GM12878 (cell line): ENCODE data around the gene PPP1R7. TPM values are rescaled to one million over a fixed set of nuclear protein-coding genes. Genes with fewer than 3 reads are reported as not detected.

Source experiments
- ATF7 ChIP-seq: fragments of 450-650 bp; IDR thresholded peaks from 2 replicates; pipeline ENCODE4 v1.6.1; 2016; ENCODE audit warnings: low read depth, mild to moderate bottlenecking
- BCL11A ChIP-seq: IDR thresholded peaks from 2 replicates; pipeline ENCODE4 v1.6.1; 2011; ENCODE audit warnings: low read depth, low read length
- DPF2 ChIP-seq: fragments of 450-650 bp; IDR thresholded peaks from 2 replicates; pipeline ENCODE4 v1.6.1; 2017; ENCODE audit warnings: mild to moderate bottlenecking
- FOXM1 ChIP-seq: IDR thresholded peaks from 2 replicates; pipeline ENCODE4 v1.6.1; 2012; ENCODE audit warnings: low read depth, mild to moderate bottlenecking, inconsistent platforms, low read length, moderate library complexity
- JUND ChIP-seq: IDR thresholded peaks from 2 replicates; pipeline ENCODE4 v1.6.1; 2012; ENCODE audit warnings: low read depth, mild to moderate bottlenecking, low read length, improper control_type of control experiment, moderate library complexity
- KDM1A ChIP-seq: fragments of 200-600 bp; sonication (generic); IDR thresholded peaks from 2 replicates; pipeline ENCODE4 v1.6.1; 2016; ENCODE audit warnings: borderline replicate concordance
- MYC ChIP-seq: IDR thresholded peaks from 2 replicates; pipeline ENCODE4 v1.6.1; 2011; ENCODE audit warnings: mild to moderate bottlenecking, low read length, moderate library complexity, inconsistent platforms; ENCODE audit not compliant: insufficient read depth, insufficient replicate concordance, insufficient read length, severe bottlenecking
- NRF1 ChIP-seq: conservative IDR thresholded peaks from 2 replicates; pipeline ENCODE4 v1.6.1; 2011; ENCODE audit warnings: mild to moderate bottlenecking, low read depth, low read length, improper control_type of control experiment
- POLR2AphosphoS5 ChIP-seq: IDR thresholded peaks from 2 replicates; pipeline ENCODE4 v1.6.1; 2011; ENCODE audit warnings: mild to moderate bottlenecking, low read length, inconsistent platforms
- RCOR1 ChIP-seq: conservative IDR thresholded peaks from 2 replicates; pipeline ENCODE4 v1.6.1; 2012; ENCODE audit warnings: low read depth, low read length, improper control_type of control experiment
- TBL1XR1 ChIP-seq: IDR thresholded peaks from 2 replicates; pipeline ENCODE4 v1.6.1; 2012; ENCODE audit warnings: low read depth, low read length, improper control_type of control experiment
- TCF7 ChIP-seq: IDR thresholded peaks from 2 replicates; pipeline ENCODE4 v1.6.1; 2014; ENCODE audit warnings: antibody characterized with exemption, borderline replicate concordance
- YBX1 ChIP-seq: fragments of 450-650 bp; IDR thresholded peaks from 2 replicates; pipeline ENCODE4 v1.6.1; 2016; ENCODE audit warnings: antibody characterized with exemption
- ZNF207 ChIP-seq: fragments of 450-650 bp; IDR thresholded peaks from 2 replicates; pipeline ENCODE4 v1.6.1; 2014; ENCODE audit warnings: antibody characterized with exemption, mild to moderate bottlenecking, borderline replicate concordance
- polyA plus RNA-seq, 11 experiments: library from polyadenylated mRNA; depleted of rRNA in 4 of 11; unstranded in 6 of 11; stranded (reverse) in 5 of 11; fragments of >200 nt; fragmentation: Nextera tagmentation in 4 of 11; fragmentation: Illumina TruSeq in 1 of 11; extraction: Ambion mirVana in 4 of 11; extraction: Trizol in 1 of 11; gene quantifications; 1 replicate in 1 of 11; 2 replicates in 10 of 11; pipeline versions ENCODE4 v1.2.1 to v1.2.3, GENCODE V29; 2011 to 2016; ENCODE audit warnings: inconsistent platforms in 2 of 11, missing spikeins in 2 of 11, low read depth in 1 of 11
- total RNA-seq, 4 experiments: library from RNA; depleted of rRNA in 3 of 4; stranded (reverse); fragments of >200 nt in 3 of 4; fragmentation: Illumina TruSeq in 1 of 4; extraction: Trizol in 1 of 4; gene quantifications; 2 replicates each; pipeline versions ENCODE4 v1.2.1 to v1.2.3, GENCODE V29; 2013 to 2021
- TF ChIP-seq, protein P1 (sequence below): fragments of 150-350 bp; IDR thresholded peaks from 2 replicates; pipeline ENCODE4 v1.6.1; 2014; ENCODE audit warnings: mild to moderate bottlenecking, low read depth, low read length
- TF ChIP-seq, protein P2 (sequence below): fragments of 450-650 bp; IDR thresholded peaks from 2 replicates; pipeline ENCODE4 v1.6.1; 2017; ENCODE audit warnings: mild to moderate bottlenecking, moderate library complexity
- TF ChIP-seq, protein P3 (sequence below): fragments of 450-650 bp; IDR thresholded peaks from 2 replicates; pipeline ENCODE4 v1.6.1; 2017; ENCODE audit warnings: low read depth, mild to moderate bottlenecking, moderate library complexity
- TF ChIP-seq, protein P4 (sequence below): IDR thresholded peaks from 2 replicates; pipeline ENCODE4 v1.6.1; 2012; ENCODE audit warnings: low read depth, low read length, improper control_type of control experiment
- TF ChIP-seq, protein P5 (sequence below): fragments of 450-650 bp; IDR thresholded peaks from 2 replicates; pipeline ENCODE4 v1.6.1; 2018; ENCODE audit warnings: mild to moderate bottlenecking, low read depth, moderate library complexity; ENCODE audit not compliant: partially characterized antibody

PPP1R7 gene
- total and polyA plus RNA-seq, 10 of the 15 experiments (the other 5 are each of a cell fraction or from before 2014, with no cell fraction given), result 78.5 to 174 (median 93.7) TPM

DNA sequence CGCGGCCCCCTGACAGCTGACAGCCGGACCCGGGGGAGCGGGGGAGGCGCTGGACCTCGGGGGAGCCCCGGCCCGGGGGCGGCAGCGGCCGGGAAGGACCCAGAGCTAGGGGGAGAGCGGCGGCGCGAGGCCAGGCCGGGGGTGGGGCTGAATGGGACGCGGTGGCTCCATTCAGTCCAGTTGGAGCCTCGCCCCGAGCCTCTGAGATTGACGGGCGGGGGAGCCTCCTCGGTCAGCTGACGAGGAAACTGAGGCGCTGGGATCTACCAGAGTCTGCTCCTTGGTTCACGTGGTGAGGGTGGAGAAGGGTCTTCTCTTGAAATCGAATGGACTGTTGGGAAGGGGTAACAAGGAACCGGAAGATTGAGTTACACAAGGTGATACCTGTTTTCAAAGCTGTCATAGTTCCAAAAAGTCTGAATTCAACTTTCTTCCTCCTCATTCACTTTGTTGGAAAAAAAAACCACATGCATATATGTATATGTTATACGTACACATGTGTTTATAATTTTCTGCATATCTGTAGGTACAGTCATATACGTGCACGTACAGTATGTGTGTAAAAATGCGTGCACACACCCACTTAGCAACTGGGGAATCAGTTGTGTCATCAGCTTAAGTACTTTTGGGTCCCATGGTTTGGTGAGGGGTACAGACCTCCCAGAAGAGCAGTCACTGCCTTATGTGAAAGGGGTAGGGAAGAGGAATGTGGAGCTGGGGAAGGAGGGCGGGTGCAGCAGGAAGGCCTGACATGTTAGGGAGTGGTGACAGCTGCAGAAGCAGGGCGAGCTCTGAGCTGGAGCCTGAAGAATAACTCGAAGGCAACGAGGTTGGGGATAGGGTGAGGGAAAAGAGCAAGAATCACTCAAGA lies 628 bp downstream of the PPP1R7 start (continued):
- TF ChIP-seq, protein P1, sequence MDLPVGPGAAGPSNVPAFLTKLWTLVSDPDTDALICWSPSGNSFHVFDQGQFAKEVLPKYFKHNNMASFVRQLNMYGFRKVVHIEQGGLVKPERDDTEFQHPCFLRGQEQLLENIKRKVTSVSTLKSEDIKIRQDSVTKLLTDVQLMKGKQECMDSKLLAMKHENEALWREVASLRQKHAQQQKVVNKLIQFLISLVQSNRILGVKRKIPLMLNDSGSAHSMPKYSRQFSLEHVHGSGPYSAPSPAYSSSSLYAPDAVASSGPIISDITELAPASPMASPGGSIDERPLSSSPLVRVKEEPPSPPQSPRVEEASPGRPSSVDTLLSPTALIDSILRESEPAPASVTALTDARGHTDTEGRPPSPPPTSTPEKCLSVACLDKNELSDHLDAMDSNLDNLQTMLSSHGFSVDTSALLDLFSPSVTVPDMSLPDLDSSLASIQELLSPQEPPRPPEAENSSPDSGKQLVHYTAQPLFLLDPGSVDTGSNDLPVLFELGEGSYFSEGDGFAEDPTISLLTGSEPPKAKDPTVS, result no peak
- no peak for TF ChIP-seq ATF7
- TF ChIP-seq, protein P2, sequence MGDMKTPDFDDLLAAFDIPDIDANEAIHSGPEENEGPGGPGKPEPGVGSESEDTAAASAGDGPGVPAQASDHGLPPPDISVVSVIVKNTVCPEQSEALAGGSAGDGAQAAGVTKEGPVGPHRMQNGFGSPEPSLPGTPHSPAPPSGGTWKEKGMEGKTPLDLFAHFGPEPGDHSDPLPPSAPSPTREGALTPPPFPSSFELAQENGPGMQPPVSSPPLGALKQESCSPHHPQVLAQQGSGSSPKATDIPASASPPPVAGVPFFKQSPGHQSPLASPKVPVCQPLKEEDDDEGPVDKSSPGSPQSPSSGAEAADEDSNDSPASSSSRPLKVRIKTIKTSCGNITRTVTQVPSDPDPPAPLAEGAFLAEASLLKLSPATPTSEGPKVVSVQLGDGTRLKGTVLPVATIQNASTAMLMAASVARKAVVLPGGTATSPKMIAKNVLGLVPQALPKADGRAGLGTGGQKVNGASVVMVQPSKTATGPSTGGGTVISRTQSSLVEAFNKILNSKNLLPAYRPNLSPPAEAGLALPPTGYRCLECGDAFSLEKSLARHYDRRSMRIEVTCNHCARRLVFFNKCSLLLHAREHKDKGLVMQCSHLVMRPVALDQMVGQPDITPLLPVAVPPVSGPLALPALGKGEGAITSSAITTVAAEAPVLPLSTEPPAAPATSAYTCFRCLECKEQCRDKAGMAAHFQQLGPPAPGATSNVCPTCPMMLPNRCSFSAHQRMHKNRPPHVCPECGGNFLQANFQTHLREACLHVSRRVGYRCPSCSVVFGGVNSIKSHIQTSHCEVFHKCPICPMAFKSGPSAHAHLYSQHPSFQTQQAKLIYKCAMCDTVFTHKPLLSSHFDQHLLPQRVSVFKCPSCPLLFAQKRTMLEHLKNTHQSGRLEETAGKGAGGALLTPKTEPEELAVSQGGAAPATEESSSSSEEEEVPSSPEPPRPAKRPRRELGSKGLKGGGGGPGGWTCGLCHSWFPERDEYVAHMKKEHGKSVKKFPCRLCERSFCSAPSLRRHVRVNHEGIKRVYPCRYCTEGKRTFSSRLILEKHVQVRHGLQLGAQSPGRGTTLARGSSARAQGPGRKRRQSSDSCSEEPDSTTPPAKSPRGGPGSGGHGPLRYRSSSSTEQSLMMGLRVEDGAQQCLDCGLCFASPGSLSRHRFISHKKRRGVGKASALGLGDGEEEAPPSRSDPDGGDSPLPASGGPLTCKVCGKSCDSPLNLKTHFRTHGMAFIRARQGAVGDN, result no peak
- TF ChIP-seq JUND, result no peak
- TF ChIP-seq DPF2, result peak; percentile 18
- no peak for TF ChIP-seq POLR2AphosphoS5
- TF ChIP-seq ZNF207, result no peak
- no peak for TF ChIP-seq KDM1A
- no peak for TF ChIP-seq TCF7
- TF ChIP-seq, protein P3, sequence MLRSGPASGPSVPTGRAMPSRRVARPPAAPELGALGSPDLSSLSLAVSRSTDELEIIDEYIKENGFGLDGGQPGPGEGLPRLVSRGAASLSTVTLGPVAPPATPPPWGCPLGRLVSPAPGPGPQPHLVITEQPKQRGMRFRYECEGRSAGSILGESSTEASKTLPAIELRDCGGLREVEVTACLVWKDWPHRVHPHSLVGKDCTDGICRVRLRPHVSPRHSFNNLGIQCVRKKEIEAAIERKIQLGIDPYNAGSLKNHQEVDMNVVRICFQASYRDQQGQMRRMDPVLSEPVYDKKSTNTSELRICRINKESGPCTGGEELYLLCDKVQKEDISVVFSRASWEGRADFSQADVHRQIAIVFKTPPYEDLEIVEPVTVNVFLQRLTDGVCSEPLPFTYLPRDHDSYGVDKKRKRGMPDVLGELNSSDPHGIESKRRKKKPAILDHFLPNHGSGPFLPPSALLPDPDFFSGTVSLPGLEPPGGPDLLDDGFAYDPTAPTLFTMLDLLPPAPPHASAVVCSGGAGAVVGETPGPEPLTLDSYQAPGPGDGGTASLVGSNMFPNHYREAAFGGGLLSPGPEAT, result no peak
- TF ChIP-seq, protein P4, sequence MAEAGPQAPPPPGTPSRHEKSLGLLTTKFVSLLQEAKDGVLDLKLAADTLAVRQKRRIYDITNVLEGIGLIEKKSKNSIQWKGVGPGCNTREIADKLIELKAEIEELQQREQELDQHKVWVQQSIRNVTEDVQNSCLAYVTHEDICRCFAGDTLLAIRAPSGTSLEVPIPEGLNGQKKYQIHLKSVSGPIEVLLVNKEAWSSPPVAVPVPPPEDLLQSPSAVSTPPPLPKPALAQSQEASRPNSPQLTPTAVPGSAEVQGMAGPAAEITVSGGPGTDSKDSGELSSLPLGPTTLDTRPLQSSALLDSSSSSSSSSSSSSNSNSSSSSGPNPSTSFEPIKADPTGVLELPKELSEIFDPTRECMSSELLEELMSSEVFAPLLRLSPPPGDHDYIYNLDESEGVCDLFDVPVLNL, result no peak
- TF ChIP-seq BCL11A, result no peak
- TF ChIP-seq FOXM1, result no peak
- TF ChIP-seq TBL1XR1, result no peak
- no peak for TF ChIP-seq YBX1
- TF ChIP-seq, protein P5, sequence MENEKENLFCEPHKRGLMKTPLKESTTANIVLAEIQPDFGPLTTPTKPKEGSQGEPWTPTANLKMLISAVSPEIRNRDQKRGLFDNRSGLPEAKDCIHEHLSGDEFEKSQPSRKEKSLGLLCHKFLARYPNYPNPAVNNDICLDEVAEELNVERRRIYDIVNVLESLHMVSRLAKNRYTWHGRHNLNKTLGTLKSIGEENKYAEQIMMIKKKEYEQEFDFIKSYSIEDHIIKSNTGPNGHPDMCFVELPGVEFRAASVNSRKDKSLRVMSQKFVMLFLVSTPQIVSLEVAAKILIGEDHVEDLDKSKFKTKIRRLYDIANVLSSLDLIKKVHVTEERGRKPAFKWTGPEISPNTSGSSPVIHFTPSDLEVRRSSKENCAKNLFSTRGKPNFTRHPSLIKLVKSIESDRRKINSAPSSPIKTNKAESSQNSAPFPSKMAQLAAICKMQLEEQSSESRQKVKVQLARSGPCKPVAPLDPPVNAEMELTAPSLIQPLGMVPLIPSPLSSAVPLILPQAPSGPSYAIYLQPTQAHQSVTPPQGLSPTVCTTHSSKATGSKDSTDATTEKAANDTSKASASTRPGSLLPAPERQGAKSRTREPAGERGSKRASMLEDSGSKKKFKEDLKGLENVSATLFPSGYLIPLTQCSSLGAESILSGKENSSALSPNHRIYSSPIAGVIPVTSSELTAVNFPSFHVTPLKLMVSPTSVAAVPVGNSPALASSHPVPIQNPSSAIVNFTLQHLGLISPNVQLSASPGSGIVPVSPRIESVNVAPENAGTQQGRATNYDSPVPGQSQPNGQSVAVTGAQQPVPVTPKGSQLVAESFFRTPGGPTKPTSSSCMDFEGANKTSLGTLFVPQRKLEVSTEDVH, result no peak
- no peak for TF ChIP-seq RCOR1
- no peak for TF ChIP-seq NRF1
- no peak for TF ChIP-seq MYC
